NB4 (cell line): ENCODE data around the gene EBF3.

Experiments
- DNase-seq: peaks from one replicate; pipeline ENCODE4 v3.0.0; 2010; ENCODE audit warnings: low read depth
- H3K4me3 ChIP-seq: one replicate; pipeline ENCODE4 v1.5.1; 2011; ENCODE audit warnings: mild to moderate bottlenecking, low read depth, low read length, moderate library complexity
- CTCF ChIP-seq: IDR thresholded peaks from one replicate; pipeline ENCODE4 v1.5.1; 2012; ENCODE audit warnings: low read depth, low read length
- MAX ChIP-seq: IDR thresholded peaks from 2 replicates; pipeline ENCODE4 v1.6.1; 2011; ENCODE audit warnings: low read depth, low read length
- MYC ChIP-seq: IDR thresholded peaks from 2 replicates; pipeline ENCODE4 v1.6.1; 2011; ENCODE audit warnings: low read depth, low read length
- POLR2A ChIP-seq: IDR thresholded peaks from 2 replicates; pipeline ENCODE4 v1.6.1; 2011; ENCODE audit warnings: mild to moderate bottlenecking; ENCODE audit not compliant: insufficient read length; ENCODE audit errors: extremely low read depth

The EBF3 gene

GRCh38 chr10:129909531-129910256 lies 54.4 kb downstream of the EBF3 start:
- H3K4me3 ChIP-seq, result no peak overlapping the region
- TF ChIP-seq POLR2A, result no peak
- no peak for TF ChIP-seq MAX
- TF ChIP-seq MYC, result no peak
- no peak for TF ChIP-seq CTCF
- no peak for DNase-seq

- no peak overlapping the region for H3K4me3 ChIP-seq
- DNase-seq, result no peak
- no peak for TF ChIP-seq MYC
- no peak for TF ChIP-seq POLR2A
- no peak for TF ChIP-seq CTCF
- TF ChIP-seq MAX, result no peak
These were observed 55.0 kb downstream of the EBF3 start for GRCh38 chr10:129909080-129909479.

GRCh38 chr10:129908406-129908805 lies 55.7 kb downstream of the EBF3 start:
- no peak overlapping the region for H3K4me3 ChIP-seq
- no peak for DNase-seq
- no peak for TF ChIP-seq POLR2A
- TF ChIP-seq MYC, result no peak
- TF ChIP-seq MAX, result no peak
- no peak for TF ChIP-seq CTCF

GRCh38 chr10:129905553-129905952 lies 58.5 kb downstream of the EBF3 start:
- H3K4me3 ChIP-seq, result no peak overlapping the region
- no peak for DNase-seq
- TF ChIP-seq MYC, result no peak
- no peak for TF ChIP-seq POLR2A
- no peak for TF ChIP-seq CTCF
- TF ChIP-seq MAX, result no peak

- no peak overlapping the region for H3K4me3 ChIP-seq
- no peak for DNase-seq
- TF ChIP-seq MYC (no peak), CTCF (no peak), MAX (no peak), POLR2A (no peak)
These were observed 59.8 kb downstream of the EBF3 start for GRCh38 chr10:129904323-129904722.

- DNase-seq, result no peak
- no peak for TF ChIP-seq CTCF
- TF ChIP-seq MAX, result no peak
- TF ChIP-seq POLR2A, result no peak
- no peak for TF ChIP-seq MYC
- H3K4me3 ChIP-seq, result no peak overlapping the region
These were observed 62.6 kb downstream of the EBF3 start for GRCh38 chr10:129901389-129902006.
